ENCODE results near the gene THRB. TPM values are rescaled to one million over a fixed set of nuclear protein-coding genes. Genes with fewer than 3 reads are reported as not detected.

The THRB gene
- total RNA-seq, 2 experiments from 2014 or later = not detected

GRCh38 chr3:24303057-24303754, 191.4 kb downstream of the THRB start:
- intact Hi-C loops (cut with micrococcal nuclease) = no loop called here
- H3K36me3 Mint-ChIP-seq = no peaks in the 10 kb centered on the region
- no peaks in the 10 kb centered on the region for H3K4me1 Mint-ChIP-seq (ENCODE audit: low read depth)
- ChIA-PET POLR2A (no interaction called here), CTCF (no interaction called here)
- no peak overlapping the region for H3K4me3 Mint-ChIP-seq
- H3K27me3 Mint-ChIP-seq = no peaks in the 10 kb centered on the region
- DNase-seq = no peak
- no peak overlapping the region for H3K27ac Mint-ChIP-seq
- no peaks in the 10 kb centered on the region for H3K9me3 Mint-ChIP-seq

DNA sequence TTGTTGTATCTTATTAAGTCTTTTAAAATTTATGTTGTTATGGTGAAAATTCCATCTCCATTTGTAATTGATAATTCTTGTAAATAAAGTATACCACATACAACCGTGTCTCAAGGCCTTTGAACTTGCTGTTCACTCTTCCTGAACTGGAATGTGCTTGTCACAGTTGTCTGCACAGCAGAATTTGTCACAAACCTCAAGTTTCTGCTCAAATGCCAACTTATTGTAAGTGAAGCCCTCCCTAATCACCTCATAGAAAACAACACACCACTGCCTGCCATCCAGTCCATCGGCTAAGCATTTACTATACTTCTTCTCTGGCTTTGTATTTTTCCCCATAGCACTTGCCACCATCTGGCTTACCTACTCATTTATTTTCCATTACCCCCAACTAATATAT, 192.3 kb downstream of the THRB start:
- Mint-ChIP-seq H3K36me3 (no peaks in the 10 kb centered on the region), H3K4me1 (ENCODE audit: low read depth) (no peaks in the 10 kb centered on the region), H3K9me3 (no peaks in the 10 kb centered on the region), H3K4me3 (no peak overlapping the region), H3K27ac (no peak overlapping the region), H3K27me3 (no peaks in the 10 kb centered on the region)
- no peak for DNase-seq
- intact Hi-C loops (cut with micrococcal nuclease) = no loop called here
- CTCF ChIA-PET = no interaction called here
- POLR2A ChIA-PET = no interaction called here

DNA sequence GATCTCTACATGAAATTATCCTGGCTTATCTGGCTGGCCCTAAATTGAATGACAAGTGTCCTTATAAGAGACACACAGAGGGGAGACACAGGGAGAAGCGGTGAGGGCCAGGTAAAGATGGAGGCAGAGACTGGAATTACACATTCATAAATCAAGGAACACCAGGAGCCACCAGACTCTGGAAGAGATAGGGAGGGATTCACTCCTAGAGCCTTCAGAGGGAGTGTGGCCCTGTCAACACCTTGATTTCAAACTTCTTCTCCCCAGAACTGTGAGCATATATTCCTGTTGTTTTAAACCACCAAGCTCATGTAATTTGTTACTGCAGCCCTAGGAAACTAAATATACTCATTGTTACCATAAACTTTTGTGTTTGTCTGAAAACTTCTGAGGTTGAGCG, 193.7 kb downstream of the THRB start:
- H3K27ac Mint-ChIP-seq = no peak overlapping the region
- ChIA-PET POLR2A (no interaction called here), CTCF (no interaction called here)
- intact Hi-C loops (cut with micrococcal nuclease) = no loop called here
- H3K36me3 Mint-ChIP-seq = no peaks in the 10 kb centered on the region
- H3K27me3 Mint-ChIP-seq = no peaks in the 10 kb centered on the region
- H3K4me1 Mint-ChIP-seq (ENCODE audit: low read depth) = no peaks in the 10 kb centered on the region
- no peak for DNase-seq
- H3K4me3 Mint-ChIP-seq = no peak overlapping the region
- no peaks in the 10 kb centered on the region for H3K9me3 Mint-ChIP-seq

DNA sequence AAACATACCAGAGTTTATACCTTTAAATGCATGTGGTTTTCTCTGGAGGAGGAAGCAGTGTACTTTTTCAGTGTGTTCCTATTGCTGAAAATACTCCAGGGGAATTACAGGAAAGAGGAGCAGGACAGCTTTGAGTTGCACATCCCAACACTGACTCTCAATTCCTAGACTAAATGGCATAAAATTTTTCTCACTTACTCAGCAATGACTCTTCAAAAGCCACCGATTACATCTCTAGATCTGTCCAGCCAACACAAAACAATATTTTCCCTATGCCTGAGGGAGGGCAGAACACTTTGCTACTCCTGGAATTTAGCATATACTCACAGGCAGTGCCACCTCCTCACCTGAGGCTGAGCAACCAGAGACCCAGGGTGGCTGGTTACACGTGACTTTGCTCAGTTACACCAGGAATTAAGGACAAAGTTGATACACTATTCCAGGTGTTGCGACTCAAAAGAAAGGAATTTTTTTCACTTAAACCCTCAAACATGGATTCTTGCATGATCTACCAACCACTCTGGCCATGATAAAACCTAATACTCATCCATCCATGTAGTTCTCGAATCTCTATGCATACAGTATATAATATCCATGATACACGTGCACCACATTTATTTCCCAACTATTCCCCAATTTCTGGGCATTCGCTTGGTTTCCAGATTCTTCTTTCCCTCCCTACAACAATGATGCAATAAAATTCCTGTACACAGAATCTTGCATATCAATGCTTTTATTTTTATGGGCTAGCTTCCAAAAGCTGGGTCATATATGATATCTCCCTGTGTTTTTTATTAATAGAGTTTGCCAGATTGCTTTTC, 194.6 kb downstream of the THRB start:
- no peaks in the 10 kb centered on the region for H3K27me3 Mint-ChIP-seq
- POLR2A ChIA-PET = no interaction called here

GRCh38 chr3:24299246-24299805, 195.3 kb downstream of the THRB start:
- no peak for DNase-seq
- ChIA-PET POLR2A (no interaction called here), CTCF (no interaction called here)
- Mint-ChIP-seq H3K36me3 (no peaks in the 10 kb centered on the region), H3K9me3 (no peaks in the 10 kb centered on the region), H3K4me3 (no peak overlapping the region), H3K27me3 (no peaks in the 10 kb centered on the region), H3K27ac (no peak overlapping the region), H3K4me1 (ENCODE audit: low read depth) (no peaks in the 10 kb centered on the region)
- intact Hi-C loops (cut with micrococcal nuclease) = no loop called here

More for the DNA sequence above, 194.6 kb downstream of the THRB start:
- intact Hi-C loops (cut with micrococcal nuclease) = no loop called here
- Mint-ChIP-seq H3K9me3 (no peaks in the 10 kb centered on the region), H3K36me3 (no peaks in the 10 kb centered on the region), H3K4me1 (ENCODE audit: low read depth) (no peaks in the 10 kb centered on the region), H3K4me3 (no peak overlapping the region), H3K27ac (no peak overlapping the region)
- CTCF ChIA-PET = no interaction called here
- DNase-seq = no peak

DNA sequence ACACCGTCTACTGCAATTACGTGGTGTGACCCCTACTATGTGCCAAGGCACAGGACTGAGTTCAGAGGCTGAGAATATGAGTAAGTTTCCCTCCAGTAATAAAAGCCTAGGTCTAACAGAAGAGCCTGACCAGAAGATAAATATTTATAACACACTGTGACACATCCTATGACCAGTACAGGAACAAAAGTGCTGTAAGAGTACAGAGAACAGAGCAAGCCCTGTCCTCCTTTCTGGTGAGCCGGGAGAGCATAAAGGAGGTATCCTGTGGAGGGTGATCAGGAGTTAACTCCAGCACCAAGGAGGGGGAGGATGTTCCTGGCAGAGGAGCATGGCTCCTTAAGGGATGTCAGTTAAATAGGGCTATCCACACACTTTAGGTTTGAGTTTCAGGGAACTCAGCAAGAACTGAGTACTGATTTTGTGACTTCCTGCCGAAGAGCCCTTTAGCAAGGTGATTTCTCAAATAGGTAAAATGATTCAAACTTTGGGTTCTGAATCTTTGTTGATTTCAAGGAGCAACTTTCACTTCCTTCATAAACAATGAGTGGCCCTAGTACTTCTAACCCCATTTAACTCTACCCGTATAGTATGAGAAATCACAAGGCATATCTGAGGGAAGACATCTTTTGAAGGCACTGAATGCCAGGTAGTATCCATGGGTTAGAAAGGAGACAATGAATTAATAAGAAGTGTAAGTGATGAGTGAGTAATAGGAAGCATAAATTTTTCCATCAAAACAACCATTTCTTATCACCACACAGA, 198.0 kb downstream of the THRB start:
- H3K4me1 Mint-ChIP-seq (ENCODE audit: low read depth) = no peaks in the 10 kb centered on the region

DNA sequence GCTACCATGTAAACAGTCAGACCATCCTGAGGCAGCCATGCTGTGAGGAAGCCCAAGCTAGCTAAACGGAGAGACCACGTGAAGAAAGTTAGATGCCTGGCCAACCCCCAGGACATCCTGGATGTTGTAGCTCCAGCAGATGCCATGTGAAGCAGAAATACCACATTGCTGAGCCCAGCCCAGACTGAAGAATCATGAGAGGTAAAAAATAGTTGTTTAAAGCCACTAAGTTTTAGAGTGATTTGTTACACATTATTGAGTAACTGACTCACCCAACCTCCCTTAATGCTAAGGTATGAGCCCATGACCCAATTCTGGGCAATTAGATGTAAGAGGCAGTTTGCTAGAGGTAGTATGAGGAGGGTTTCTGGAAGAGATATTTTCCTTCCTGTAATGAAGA, 200.5 kb downstream of the THRB start:
- Mint-ChIP-seq H3K9me3 (no peaks in the 10 kb centered on the region), H3K36me3 (no peaks in the 10 kb centered on the region), H3K27ac (no peak overlapping the region), H3K4me3 (no peak overlapping the region), H3K27me3 (no peaks in the 10 kb centered on the region), H3K4me1 (ENCODE audit: low read depth) (no peaks in the 10 kb centered on the region)
- no peak for DNase-seq
- CTCF ChIA-PET = no interaction called here
- intact Hi-C loops (cut with micrococcal nuclease) = no loop called here
- POLR2A ChIA-PET = no interaction called here

More for the DNA sequence above, 198.0 kb downstream of the THRB start:
- no peaks in the 10 kb centered on the region for H3K9me3 Mint-ChIP-seq
- ChIA-PET CTCF (no interaction called here), POLR2A (no interaction called here)
- DNase-seq = no peak
- no peaks in the 10 kb centered on the region for H3K27me3 Mint-ChIP-seq
- no peak overlapping the region for H3K4me3 Mint-ChIP-seq
- no peaks in the 10 kb centered on the region for H3K36me3 Mint-ChIP-seq
- no peak overlapping the region for H3K27ac Mint-ChIP-seq
- intact Hi-C loops (cut with micrococcal nuclease) = no loop called here

DNA sequence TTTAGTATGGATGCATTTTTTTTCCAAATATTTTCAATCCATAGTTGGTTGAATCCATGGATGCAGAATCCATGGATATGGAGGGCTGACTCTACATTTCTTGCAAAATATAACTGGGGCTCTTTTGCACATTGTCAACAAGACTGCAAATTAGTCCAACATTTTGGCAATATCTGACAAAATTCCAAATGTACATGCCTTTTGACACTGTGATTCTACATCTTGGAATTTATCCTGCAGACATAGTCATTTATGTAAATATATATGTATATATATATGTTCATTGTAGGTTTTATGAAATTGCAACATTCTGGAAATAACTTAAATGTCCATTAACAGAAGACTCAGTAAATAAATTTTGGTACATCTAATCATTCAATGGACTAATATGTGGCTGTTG, 203.0 kb downstream of the THRB start:
- Mint-ChIP-seq H3K4me1 (ENCODE audit: low read depth) (no peaks in the 10 kb centered on the region), H3K27me3 (no peaks in the 10 kb centered on the region), H3K4me3 (no peak overlapping the region), H3K36me3 (no peaks in the 10 kb centered on the region), H3K27ac (no peak overlapping the region), H3K9me3 (no peaks in the 10 kb centered on the region)
- DNase-seq = no peak
- POLR2A ChIA-PET = no interaction called here
- CTCF ChIA-PET = no interaction called here
- intact Hi-C loops (cut with micrococcal nuclease) = no loop called here

- Mint-ChIP-seq H3K4me1 (ENCODE audit: low read depth) (no peaks in the 10 kb centered on the region), H3K36me3 (no peaks in the 10 kb centered on the region), H3K27me3 (no peaks in the 10 kb centered on the region), H3K4me3 (no peak overlapping the region), H3K9me3 (peaks cover 3% of the 10 kb centered on the region), H3K27ac (no peak overlapping the region)
- DNase-seq = no peak
- ChIA-PET CTCF (no interaction called here), POLR2A (no interaction called here)
- intact Hi-C loops (cut with micrococcal nuclease) = no loop called here
Measured at GRCh38 chr3:24290596-24290995, 204.1 kb downstream of the THRB start.

GRCh38 chr3:24288496-24289236, 206.0 kb downstream of the THRB start:
- no peaks in the 10 kb centered on the region for H3K36me3 Mint-ChIP-seq
- no peaks in the 10 kb centered on the region for H3K4me1 Mint-ChIP-seq (ENCODE audit: low read depth)
- ChIA-PET POLR2A (no interaction called here), CTCF (no interaction called here)
- H3K9me3 Mint-ChIP-seq = peaks cover 5% of the 10 kb centered on the region
- H3K27ac Mint-ChIP-seq = no peak overlapping the region
- DNase-seq = no peak
- intact Hi-C loops (cut with micrococcal nuclease) = no loop called here
- no peak overlapping the region for H3K4me3 Mint-ChIP-seq
- no peaks in the 10 kb centered on the region for H3K27me3 Mint-ChIP-seq

DNA sequence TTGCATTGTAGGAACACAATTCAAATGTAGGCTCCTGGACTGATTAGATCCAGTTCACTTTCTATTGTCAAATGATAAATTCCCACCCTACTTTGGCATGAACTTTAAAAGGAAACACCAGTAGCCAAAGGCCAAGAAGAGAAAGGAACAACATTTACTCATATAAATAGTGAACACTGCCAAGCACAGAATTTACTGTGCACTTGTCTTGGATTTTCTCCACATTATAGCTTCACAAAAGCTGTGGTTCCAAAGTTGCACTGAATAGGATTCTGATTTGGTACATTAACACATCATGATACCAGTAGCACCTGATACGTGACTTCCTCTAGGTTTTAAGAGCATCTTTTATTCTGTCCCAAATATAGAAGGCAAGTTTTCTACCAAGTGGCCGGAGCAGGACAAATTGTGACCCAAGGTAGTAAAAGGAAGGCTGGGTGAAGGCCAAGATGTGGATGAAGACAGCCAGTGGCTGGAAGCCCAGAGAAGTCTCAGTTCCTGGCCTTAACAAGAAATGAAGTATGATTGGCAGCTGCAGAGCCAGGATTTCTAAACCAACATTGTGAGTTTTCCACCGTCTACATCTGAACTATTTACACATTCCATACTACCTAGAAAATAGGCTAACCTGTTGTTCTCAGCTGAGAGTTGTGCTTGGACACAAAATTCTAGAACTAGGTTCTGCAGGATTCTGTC, 206.7 kb downstream of the THRB start:
- ChIA-PET CTCF (no interaction called here), POLR2A (no interaction called here)
- peaks cover 5% of the 10 kb centered on the region for H3K9me3 Mint-ChIP-seq
- H3K27me3 Mint-ChIP-seq = no peaks in the 10 kb centered on the region
- no peak overlapping the region for H3K27ac Mint-ChIP-seq
- intact Hi-C loops (cut with micrococcal nuclease) = no loop called here
- no peak for DNase-seq
- no peak overlapping the region for H3K4me3 Mint-ChIP-seq
- no peaks in the 10 kb centered on the region for H3K4me1 Mint-ChIP-seq (ENCODE audit: low read depth)
- H3K36me3 Mint-ChIP-seq = no peaks in the 10 kb centered on the region
